D721Med (cell line): ENCODE results near the gene PCSK6.

Experiments used
- DNase-seq: peaks from one replicate; pipeline ENCODE4 v3.0.0; 2011; ENCODE audit warnings: low spot score; ENCODE audit not compliant: insufficient read length
- FAIRE-seq: peaks from 2 replicates; lab custom pipeline; 2011; peaks lifted over from hg19 to GRCh38; lab: Jason Lieb, UNC
- CTCF ChIP-seq: IDR thresholded peaks from 2 replicates; pipeline ENCODE4 v1.5.1; 2012; ENCODE audit warnings: mild to moderate bottlenecking, control low read depth; ENCODE audit not compliant: insufficient read depth; ENCODE audit errors: missing control alignments

PCSK6 gene

DNA sequence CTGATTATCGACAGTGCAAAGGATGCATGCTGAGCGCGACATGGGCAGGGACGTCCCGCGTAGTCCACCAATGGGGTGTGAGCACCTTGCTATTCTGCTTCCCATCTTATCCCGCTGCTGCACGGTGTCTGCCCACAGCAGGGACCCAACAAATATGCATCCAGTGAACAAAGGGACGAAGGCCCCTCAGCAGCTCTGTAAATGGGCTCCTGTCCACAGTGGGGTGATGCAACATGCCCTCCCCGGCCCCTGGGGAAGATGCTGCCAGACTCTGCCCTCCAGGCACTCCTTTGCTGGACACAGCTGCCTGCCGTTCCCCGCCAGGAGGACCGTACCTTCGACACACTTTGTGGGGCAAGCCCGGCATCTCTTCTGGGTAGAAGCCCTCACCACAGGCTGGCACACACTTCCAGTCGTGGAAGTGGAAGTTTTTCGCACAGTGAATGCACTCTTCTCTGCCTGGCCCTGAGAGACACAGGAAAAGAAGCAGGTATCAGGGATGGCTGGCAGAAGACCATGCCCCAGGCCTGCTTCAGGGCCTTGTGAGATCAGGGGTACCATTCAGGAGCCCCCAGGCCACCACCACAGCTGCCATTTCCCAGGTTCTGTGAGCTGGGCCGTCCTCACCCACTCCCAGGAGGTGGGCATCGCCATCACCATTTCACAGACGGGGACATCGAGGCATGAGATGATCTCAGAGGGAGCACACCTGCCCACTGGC, 176.3 kb downstream of the PCSK6 start:
- no peak for DNase-seq
- no peak for FAIRE-seq
- TF ChIP-seq CTCF = no peak

DNA sequence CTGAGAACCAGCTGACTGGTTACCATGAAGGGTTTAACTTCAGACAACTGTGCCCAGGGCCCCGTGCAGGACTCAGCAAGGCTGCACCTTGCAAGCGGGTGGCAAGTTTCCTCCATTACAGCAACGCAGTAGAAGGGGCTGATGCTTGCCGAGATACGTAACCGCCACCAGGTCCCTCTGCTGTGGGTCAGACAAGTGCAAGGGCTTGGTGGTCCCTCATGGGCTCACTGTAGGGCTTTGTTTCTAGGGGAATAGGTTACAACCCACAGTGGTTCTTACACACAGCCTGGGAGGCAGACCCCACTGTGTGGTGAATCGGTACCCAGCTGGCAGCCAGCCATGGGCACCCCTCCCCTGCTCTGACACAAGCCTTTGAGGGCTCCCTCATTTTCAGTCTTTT, 179.0 kb downstream of the PCSK6 start:
- DNase-seq (no peak), FAIRE-seq (no peak)
- no peak for TF ChIP-seq CTCF

GRCh38 chr15:101310161-101310480, 179.4 kb downstream of the PCSK6 start:
- FAIRE-seq = no peak
- no peak for TF ChIP-seq CTCF
- DNase-seq = no peak

- FAIRE-seq (no peak), DNase-seq (no peak)
- no peak for TF ChIP-seq CTCF
These were observed 179.9 kb downstream of the PCSK6 start for GRCh38 chr15:101309436-101310160.

- FAIRE-seq = no peak
These were observed 180.7 kb downstream of the PCSK6 start for GRCh38 chr15:101308604-101309435.

DNA sequence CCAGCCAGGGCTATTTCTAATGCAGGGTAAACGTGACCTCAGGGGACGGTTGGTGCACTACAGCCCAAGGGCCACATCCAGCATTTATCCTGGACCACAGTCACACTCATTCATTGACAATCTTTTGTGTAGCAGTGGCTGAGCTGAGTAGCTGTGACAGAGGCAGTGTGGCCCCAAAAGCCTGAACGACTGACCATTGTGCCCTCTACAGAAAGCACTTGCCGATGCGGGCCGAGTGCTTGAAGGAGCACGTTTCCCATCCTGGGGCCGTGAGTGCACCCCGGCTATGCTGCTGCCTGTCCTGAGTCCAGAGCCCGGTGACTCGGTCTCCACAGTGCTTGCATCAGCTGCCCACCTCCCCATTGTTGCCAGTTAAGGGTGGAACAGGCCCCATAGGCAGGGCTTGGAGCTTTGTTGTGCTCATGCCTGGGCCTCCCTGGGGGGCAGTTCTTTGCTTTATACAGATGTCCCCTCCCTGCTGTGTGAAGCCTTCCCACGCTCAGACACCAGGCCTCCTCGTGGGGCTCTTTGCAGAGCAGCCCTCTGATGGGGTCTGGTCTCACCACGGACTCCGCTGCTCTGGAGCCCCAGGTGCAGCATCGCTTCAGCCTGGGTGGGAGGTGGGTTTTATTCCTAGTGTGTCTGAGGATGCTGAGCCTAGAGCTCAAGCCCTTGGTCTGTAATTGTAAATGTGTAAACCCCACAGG, 181.5 kb downstream of the PCSK6 start:
- FAIRE-seq = no peak
- DNase-seq = no peak
- no peak for TF ChIP-seq CTCF

More at GRCh38 chr15:101308604-101309435, 180.7 kb downstream of the PCSK6 start:
- TF ChIP-seq CTCF = no peak
- DNase-seq = no peak
